ENCODE measurements around the gene ARHGAP18.

DNA sequence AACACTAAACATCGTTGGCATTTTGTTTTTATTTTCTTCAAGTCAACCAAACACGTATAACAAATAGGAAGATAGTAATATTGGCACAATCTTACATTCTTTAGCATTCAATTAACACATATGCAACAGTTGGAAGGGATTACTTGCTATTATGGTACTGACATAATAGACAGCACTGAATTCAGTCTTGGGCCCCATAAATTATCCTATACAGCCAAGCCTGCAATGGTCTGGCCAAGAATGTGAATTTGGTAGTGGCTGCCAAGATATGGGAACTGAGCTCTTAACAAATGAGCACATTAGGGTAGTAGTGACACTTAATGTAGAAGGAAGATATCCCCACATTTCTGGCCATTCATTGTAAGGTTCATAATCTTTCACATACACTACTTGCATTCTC, 44.8 kb upstream of the ARHGAP18 start:
- TF ChIP-seq, protein P1, sequence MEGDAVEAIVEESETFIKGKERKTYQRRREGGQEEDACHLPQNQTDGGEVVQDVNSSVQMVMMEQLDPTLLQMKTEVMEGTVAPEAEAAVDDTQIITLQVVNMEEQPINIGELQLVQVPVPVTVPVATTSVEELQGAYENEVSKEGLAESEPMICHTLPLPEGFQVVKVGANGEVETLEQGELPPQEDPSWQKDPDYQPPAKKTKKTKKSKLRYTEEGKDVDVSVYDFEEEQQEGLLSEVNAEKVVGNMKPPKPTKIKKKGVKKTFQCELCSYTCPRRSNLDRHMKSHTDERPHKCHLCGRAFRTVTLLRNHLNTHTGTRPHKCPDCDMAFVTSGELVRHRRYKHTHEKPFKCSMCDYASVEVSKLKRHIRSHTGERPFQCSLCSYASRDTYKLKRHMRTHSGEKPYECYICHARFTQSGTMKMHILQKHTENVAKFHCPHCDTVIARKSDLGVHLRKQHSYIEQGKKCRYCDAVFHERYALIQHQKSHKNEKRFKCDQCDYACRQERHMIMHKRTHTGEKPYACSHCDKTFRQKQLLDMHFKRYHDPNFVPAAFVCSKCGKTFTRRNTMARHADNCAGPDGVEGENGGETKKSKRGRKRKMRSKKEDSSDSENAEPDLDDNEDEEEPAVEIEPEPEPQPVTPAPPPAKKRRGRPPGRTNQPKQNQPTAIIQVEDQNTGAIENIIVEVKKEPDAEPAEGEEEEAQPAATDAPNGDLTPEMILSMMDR (IDR thresholded peaks at IDR 0.05 in 8 of 11, conservative IDR thresholded peaks at IDR 0.05 in 3 of 11): no peak
- TF ChIP-seq POLR2A (IDR thresholded peaks at IDR 0.05) (no peak), POLR2AphosphoS5 (IDR thresholded peaks at IDR 0.05) (no peak)

Measured in spleen (tissue), 7 donors.